WTC11 (cell line): Measurements from ENCODE around the gene IRX4. TPM values are rescaled to one million over a fixed set of nuclear protein-coding genes. Genes with fewer than 3 reads are reported as not detected.

Experiments used
- ATAC-seq: fragments of 200-7000 bp; cut with Tn5 transposase; 2 replicates; pipeline ENCODE4 v1.10.0; 2021; ENCODE audit warnings: mild to moderate bottlenecking, moderate library complexity
- CTCF ChIA-PET: fragments of 300-600 bp; sonication (Branson Sonifier 250); formaldehyde crosslinking; loops from one replicate; lab custom pipeline; 2021; ENCODE audit warnings: antibody characterized with exemption; lab: Charles Lee
- POLR2A ChIA-PET: fragments of 350-600 bp; sonication (Branson Sonifier 250); formaldehyde crosslinking; loops from one replicate; lab custom pipeline; 2021; ENCODE audit warnings: antibody characterized with exemption; lab: Charles Lee
- DNase-seq: peaks from one replicate; pipeline ENCODE4 v3.0.0; 2021; ENCODE audit warnings: low spot score
- H3K27ac Mint-ChIP-seq: 2 replicates; pipeline ENCODE4 v1.8.0; 2021; ENCODE audit warnings: mixed read lengths
- H3K27me3 Mint-ChIP-seq: 2 replicates; pipeline ENCODE4 v1.8.0; 2021; ENCODE audit warnings: low read depth, mild to moderate bottlenecking, moderate library complexity, mixed read lengths
- H3K36me3 Mint-ChIP-seq: 2 replicates; pipeline ENCODE4 v1.8.0; 2021; ENCODE audit warnings: mixed read lengths
- H3K4me1 Mint-ChIP-seq: 2 replicates; pipeline ENCODE4 v1.8.0; 2022; ENCODE audit warnings: mixed read lengths
- H3K4me3 Mint-ChIP-seq: 2 replicates; pipeline ENCODE4 v1.8.0; 2021; ENCODE audit warnings: mild to moderate bottlenecking, moderate library complexity, mixed read lengths
- H3K9me3 Mint-ChIP-seq: 2 replicates; pipeline ENCODE4 v1.8.0; 2021; ENCODE audit warnings: mixed read lengths
- GTF2I ChIP-seq: fragments of 250-450 bp; sonication (Bioruptor Pico); conservative IDR thresholded peaks from 2 replicates; pipeline ENCODE4 v1.4.0; 2021; ENCODE audit warnings: mild to moderate bottlenecking
- JUN ChIP-seq: sonication (generic); formaldehyde crosslinking; IDR thresholded peaks from 2 replicates; pipeline ENCODE4 v1.8.0; 2023; ENCODE audit warnings: mild to moderate bottlenecking, missing genetic modification reagents
- MXD4 ChIP-seq: fragments of 250-450 bp; sonication (Bioruptor Pico); IDR thresholded peaks from 2 replicates; pipeline ENCODE4 v1.8.0; 2021; ENCODE audit warnings: mild to moderate bottlenecking, moderate library complexity, borderline replicate concordance
- NFATC4 ChIP-seq: fragments of 250-450 bp; sonication (Bioruptor Pico); IDR thresholded peaks from 2 replicates; pipeline ENCODE4 v1.9.0; 2021; ENCODE audit warnings: mild to moderate bottlenecking
- NFE2L1 ChIP-seq: sonication (generic); formaldehyde crosslinking; IDR thresholded peaks from 2 replicates; pipeline ENCODE4 v1.8.1; 2023; ENCODE audit warnings: missing genetic modification reagents
- NR1H2 ChIP-seq: sonication (generic); formaldehyde crosslinking; IDR thresholded peaks from 2 replicates; pipeline ENCODE4 v1.9.0; 2021; ENCODE audit warnings: mild to moderate bottlenecking, moderate library complexity, missing genetic modification reagents
- SP1 ChIP-seq: sonication (generic); formaldehyde crosslinking; conservative IDR thresholded peaks from 2 replicates; pipeline ENCODE4 v1.8.1; 2022; ENCODE audit warnings: missing genetic modification reagents
- TEAD4 ChIP-seq: sonication (generic); formaldehyde crosslinking; IDR thresholded peaks from 2 replicates; pipeline ENCODE4 v1.8.0; 2022; ENCODE audit warnings: mild to moderate bottlenecking, missing genetic modification reagents
- ZBTB21 ChIP-seq: sonication (generic); formaldehyde crosslinking; IDR thresholded peaks from 2 replicates; pipeline ENCODE4 v1.8.1; 2023; ENCODE audit warnings: mild to moderate bottlenecking, missing genetic modification reagents, borderline replicate concordance
- ZNF263 ChIP-seq: sonication (generic); formaldehyde crosslinking; IDR thresholded peaks from 2 replicates; pipeline ENCODE4 v1.8.1; 2022; ENCODE audit warnings: low read depth, mild to moderate bottlenecking, moderate library complexity, missing genetic modification reagents
- ZNF396 ChIP-seq: fragments of 250-450 bp; sonication (Bioruptor Pico); IDR thresholded peaks from 2 replicates; pipeline ENCODE4 v1.8.0; 2021; ENCODE audit warnings: mild to moderate bottlenecking, moderate library complexity, borderline replicate concordance
- total RNA-seq: library from RNA; stranded (reverse); gene quantifications from 3 replicates; pipeline ENCODE4 v1.2.3, GENCODE V29; 2021
- TF ChIP-seq, protein P1 (sequence below): sonication (generic); formaldehyde crosslinking; IDR thresholded peaks from 2 replicates; pipeline ENCODE4 v1.8.0; 2023; ENCODE audit warnings: mild to moderate bottlenecking, missing genetic modification reagents
- TF ChIP-seq, protein P2 (sequence below): sonication (generic); formaldehyde crosslinking; IDR thresholded peaks from 2 replicates; pipeline ENCODE4 v1.8.0; 2022; ENCODE audit warnings: mild to moderate bottlenecking, missing genetic modification reagents
- TF ChIP-seq, protein P3 (sequence below): sonication (generic); formaldehyde crosslinking; conservative IDR thresholded peaks from 2 replicates; pipeline ENCODE4 v1.8.1; 2022; ENCODE audit warnings: mild to moderate bottlenecking, missing genetic modification reagents
- TF ChIP-seq, protein P4 (sequence below): sonication (generic); formaldehyde crosslinking; IDR thresholded peaks from 2 replicates; pipeline ENCODE4 v1.8.0; 2023; ENCODE audit warnings: missing genetic modification reagents
- TF ChIP-seq, protein P5 (sequence below): sonication (generic); formaldehyde crosslinking; IDR thresholded peaks from 2 replicates; pipeline ENCODE4 v1.8.1; 2022; ENCODE audit warnings: missing genetic modification reagents, borderline replicate concordance
- TF ChIP-seq, protein P6 (sequence below): fragments of 250-450 bp; sonication (Bioruptor Pico); IDR thresholded peaks from 2 replicates; pipeline ENCODE4 v1.9.0; 2021; ENCODE audit warnings: mild to moderate bottlenecking
- TF ChIP-seq, protein P7 (sequence below): sonication (generic); formaldehyde crosslinking; IDR thresholded peaks from 2 replicates; pipeline ENCODE4 v1.8.0; 2023; ENCODE audit warnings: missing genetic modification reagents, mild to moderate bottlenecking, borderline replicate concordance

The IRX4 gene
- total RNA-seq, 1 experiment from 2014 or later: 9.0 TPM

DNA sequence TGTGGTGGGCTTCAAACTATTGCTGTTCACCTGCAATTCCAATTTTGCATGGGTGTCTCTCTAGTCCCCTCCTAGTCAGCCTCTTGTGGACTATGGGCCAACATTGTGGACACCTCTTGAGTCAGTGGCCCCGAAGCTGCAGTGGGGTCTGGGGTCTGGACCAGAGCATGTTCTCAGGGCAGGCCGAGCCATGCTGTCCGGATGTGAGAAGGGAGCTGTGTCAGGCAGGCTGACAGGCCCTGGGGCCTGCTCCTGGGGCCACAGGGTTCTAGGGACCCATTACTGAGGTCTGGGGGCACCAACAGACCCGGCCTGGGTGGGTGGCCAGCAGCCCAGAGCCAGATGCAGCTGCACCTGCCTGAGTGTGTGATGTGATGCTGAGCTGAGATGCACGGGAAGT lies 16.5 kb upstream of the IRX4 start (continued):
- TF ChIP-seq, protein P1, sequence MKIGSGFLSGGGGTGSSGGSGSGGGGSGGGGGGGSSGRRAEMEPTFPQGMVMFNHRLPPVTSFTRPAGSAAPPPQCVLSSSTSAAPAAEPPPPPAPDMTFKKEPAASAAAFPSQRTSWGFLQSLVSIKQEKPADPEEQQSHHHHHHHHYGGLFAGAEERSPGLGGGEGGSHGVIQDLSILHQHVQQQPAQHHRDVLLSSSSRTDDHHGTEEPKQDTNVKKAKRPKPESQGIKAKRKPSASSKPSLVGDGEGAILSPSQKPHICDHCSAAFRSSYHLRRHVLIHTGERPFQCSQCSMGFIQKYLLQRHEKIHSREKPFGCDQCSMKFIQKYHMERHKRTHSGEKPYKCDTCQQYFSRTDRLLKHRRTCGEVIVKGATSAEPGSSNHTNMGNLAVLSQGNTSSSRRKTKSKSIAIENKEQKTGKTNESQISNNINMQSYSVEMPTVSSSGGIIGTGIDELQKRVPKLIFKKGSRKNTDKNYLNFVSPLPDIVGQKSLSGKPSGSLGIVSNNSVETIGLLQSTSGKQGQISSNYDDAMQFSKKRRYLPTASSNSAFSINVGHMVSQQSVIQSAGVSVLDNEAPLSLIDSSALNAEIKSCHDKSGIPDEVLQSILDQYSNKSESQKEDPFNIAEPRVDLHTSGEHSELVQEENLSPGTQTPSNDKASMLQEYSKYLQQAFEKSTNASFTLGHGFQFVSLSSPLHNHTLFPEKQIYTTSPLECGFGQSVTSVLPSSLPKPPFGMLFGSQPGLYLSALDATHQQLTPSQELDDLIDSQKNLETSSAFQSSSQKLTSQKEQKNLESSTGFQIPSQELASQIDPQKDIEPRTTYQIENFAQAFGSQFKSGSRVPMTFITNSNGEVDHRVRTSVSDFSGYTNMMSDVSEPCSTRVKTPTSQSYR: no peak
- no peak for TF ChIP-seq NFE2L1 (CRISPR knock-in tag)
- TF ChIP-seq, protein P2, sequence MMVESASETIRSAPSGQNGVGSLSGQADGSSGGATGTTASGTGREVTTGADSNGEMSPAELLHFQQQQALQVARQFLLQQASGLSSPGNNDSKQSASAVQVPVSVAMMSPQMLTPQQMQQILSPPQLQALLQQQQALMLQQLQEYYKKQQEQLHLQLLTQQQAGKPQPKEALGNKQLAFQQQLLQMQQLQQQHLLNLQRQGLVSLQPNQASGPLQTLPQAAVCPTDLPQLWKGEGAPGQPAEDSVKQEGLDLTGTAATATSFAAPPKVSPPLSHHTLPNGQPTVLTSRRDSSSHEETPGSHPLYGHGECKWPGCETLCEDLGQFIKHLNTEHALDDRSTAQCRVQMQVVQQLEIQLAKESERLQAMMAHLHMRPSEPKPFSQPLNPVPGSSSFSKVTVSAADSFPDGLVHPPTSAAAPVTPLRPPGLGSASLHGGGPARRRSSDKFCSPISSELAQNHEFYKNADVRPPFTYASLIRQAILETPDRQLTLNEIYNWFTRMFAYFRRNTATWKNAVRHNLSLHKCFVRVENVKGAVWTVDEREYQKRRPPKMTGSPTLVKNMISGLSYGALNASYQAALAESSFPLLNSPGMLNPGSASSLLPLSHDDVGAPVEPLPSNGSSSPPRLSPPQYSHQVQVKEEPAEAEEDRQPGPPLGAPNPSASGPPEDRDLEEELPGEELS: no peak
- TF ChIP-seq ZNF396 (CRISPR knock-in tag): no peak
- no peak for TF ChIP-seq ZNF263 (CRISPR knock-in tag)

DNA sequence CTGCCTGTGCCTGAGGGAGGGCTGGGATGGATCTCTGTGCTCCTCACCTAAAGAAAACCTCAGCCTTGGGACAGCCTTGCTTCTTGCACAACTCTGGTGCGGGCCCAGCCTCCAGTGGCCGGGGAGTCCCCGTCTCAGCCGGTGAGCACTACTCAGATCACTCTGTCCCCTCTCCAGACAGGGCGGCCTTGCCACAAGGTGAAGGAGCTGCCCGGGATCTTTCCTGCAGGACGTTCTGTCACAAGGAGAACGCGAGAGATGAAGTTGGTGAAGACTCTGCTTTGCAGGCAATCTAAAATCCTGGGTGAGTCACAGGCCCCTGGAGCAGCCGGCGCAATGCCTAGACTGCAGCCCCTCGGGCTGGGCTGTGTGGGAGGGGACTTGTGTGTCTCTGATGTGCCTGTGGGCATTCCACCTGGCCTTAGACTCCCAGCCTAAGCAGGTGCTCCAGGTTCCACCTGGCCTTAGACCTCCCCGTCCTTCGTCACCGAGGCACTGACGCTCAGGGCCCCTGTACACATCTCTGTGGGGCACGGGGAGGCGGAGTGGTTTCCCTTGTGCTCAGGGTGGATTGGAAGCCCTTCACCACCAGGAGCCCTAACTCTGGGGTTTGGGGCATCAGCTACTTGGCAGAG lies 15.2 kb upstream of the IRX4 start:
- Mint-ChIP-seq H3K36me3 (no peaks in the 10 kb centered on the region), H3K27ac (no peak overlapping the region), H3K27me3 (peaks cover 14% of the 10 kb centered on the region), H3K4me3 (no peak overlapping the region), H3K9me3 (peaks cover 17% of the 10 kb centered on the region), H3K4me1 (no peaks in the 10 kb centered on the region)
- ATAC-seq (no peak), DNase-seq (no peak)
- CTCF ChIA-PET: no interaction called here
- TF ChIP-seq, protein P3, sequence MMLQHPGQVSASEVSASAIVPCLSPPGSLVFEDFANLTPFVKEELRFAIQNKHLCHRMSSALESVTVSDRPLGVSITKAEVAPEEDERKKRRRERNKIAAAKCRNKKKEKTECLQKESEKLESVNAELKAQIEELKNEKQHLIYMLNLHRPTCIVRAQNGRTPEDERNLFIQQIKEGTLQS (CRISPR knock-in tag): no peak
- TF ChIP-seq, protein P4, sequence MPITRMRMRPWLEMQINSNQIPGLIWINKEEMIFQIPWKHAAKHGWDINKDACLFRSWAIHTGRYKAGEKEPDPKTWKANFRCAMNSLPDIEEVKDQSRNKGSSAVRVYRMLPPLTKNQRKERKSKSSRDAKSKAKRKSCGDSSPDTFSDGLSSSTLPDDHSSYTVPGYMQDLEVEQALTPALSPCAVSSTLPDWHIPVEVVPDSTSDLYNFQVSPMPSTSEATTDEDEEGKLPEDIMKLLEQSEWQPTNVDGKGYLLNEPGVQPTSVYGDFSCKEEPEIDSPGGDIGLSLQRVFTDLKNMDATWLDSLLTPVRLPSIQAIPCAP (CRISPR knock-in tag): no peak
- no peak for TF ChIP-seq NR1H2
- no peak for TF ChIP-seq MXD4 (CRISPR knock-in tag)
- no peak for TF ChIP-seq JUN (CRISPR knock-in tag)
- no peak for TF ChIP-seq ZBTB21
- POLR2A ChIA-PET: no interaction called here

DNA sequence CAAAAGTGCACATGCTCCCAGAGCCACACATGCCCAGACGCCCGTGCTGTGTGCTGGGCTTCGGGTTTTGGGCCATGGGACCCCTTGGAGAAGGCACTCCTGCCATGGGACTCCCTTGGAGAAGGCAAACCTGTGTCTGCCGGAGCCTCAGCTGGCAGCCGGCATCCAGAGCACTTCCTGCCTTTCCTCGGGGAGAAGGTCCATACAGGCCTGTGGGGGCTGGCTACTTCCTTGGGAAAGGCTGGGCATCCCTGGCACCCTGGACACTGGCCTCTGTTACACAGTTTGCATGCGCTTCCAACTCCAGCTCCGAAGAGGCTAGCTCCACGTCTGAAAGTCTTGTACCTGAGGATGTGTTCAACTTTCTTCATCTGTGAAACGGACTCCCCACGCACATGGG lies 14.7 kb upstream of the IRX4 start:
- H3K36me3 Mint-ChIP-seq: no peaks in the 10 kb centered on the region
- ChIA-PET CTCF (no interaction called here), POLR2A (no interaction called here)
- H3K27ac Mint-ChIP-seq: no peak overlapping the region
- no peaks in the 10 kb centered on the region for H3K4me1 Mint-ChIP-seq
- DNase-seq (no peak), ATAC-seq (no peak)
- peaks cover 15% of the 10 kb centered on the region for H3K9me3 Mint-ChIP-seq
- H3K4me3 Mint-ChIP-seq: no peak overlapping the region
- peaks cover 20% of the 10 kb centered on the region for H3K27me3 Mint-ChIP-seq
- no peak for TF ChIP-seq GTF2I (CRISPR knock-in tag)
- TF ChIP-seq, protein P5, sequence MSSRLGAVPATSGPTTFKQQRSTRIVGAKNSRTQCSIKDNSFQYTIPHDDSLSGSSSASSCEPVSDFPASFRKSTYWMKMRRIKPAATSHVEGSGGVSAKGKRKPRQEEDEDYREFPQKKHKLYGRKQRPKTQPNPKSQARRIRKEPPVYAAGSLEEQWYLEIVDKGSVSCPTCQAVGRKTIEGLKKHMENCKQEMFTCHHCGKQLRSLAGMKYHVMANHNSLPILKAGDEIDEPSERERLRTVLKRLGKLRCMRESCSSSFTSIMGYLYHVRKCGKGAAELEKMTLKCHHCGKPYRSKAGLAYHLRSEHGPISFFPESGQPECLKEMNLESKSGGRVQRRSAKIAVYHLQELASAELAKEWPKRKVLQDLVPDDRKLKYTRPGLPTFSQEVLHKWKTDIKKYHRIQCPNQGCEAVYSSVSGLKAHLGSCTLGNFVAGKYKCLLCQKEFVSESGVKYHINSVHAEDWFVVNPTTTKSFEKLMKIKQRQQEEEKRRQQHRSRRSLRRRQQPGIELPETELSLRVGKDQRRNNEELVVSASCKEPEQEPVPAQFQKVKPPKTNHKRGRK (CRISPR knock-in tag): no peak
- TF ChIP-seq, protein P6, sequence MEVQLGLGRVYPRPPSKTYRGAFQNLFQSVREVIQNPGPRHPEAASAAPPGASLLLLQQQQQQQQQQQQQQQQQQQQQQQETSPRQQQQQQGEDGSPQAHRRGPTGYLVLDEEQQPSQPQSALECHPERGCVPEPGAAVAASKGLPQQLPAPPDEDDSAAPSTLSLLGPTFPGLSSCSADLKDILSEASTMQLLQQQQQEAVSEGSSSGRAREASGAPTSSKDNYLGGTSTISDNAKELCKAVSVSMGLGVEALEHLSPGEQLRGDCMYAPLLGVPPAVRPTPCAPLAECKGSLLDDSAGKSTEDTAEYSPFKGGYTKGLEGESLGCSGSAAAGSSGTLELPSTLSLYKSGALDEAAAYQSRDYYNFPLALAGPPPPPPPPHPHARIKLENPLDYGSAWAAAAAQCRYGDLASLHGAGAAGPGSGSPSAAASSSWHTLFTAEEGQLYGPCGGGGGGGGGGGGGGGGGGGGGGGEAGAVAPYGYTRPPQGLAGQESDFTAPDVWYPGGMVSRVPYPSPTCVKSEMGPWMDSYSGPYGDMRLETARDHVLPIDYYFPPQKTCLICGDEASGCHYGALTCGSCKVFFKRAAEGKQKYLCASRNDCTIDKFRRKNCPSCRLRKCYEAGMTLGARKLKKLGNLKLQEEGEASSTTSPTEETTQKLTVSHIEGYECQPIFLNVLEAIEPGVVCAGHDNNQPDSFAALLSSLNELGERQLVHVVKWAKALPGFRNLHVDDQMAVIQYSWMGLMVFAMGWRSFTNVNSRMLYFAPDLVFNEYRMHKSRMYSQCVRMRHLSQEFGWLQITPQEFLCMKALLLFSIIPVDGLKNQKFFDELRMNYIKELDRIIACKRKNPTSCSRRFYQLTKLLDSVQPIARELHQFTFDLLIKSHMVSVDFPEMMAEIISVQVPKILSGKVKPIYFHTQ (CRISPR knock-in tag): no peak
- TF ChIP-seq, protein P7, sequence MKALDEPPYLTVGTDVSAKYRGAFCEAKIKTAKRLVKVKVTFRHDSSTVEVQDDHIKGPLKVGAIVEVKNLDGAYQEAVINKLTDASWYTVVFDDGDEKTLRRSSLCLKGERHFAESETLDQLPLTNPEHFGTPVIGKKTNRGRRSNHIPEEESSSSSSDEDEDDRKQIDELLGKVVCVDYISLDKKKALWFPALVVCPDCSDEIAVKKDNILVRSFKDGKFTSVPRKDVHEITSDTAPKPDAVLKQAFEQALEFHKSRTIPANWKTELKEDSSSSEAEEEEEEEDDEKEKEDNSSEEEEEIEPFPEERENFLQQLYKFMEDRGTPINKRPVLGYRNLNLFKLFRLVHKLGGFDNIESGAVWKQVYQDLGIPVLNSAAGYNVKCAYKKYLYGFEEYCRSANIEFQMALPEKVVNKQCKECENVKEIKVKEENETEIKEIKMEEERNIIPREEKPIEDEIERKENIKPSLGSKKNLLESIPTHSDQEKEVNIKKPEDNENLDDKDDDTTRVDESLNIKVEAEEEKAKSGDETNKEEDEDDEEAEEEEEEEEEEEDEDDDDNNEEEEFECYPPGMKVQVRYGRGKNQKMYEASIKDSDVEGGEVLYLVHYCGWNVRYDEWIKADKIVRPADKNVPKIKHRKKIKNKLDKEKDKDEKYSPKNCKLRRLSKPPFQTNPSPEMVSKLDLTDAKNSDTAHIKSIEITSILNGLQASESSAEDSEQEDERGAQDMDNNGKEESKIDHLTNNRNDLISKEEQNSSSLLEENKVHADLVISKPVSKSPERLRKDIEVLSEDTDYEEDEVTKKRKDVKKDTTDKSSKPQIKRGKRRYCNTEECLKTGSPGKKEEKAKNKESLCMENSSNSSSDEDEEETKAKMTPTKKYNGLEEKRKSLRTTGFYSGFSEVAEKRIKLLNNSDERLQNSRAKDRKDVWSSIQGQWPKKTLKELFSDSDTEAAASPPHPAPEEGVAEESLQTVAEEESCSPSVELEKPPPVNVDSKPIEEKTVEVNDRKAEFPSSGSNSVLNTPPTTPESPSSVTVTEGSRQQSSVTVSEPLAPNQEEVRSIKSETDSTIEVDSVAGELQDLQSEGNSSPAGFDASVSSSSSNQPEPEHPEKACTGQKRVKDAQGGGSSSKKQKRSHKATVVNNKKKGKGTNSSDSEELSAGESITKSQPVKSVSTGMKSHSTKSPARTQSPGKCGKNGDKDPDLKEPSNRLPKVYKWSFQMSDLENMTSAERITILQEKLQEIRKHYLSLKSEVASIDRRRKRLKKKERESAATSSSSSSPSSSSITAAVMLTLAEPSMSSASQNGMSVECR: no peak
- TF ChIP-seq NFATC4: no peak
- no peak for TF ChIP-seq TEAD4 (CRISPR knock-in tag)
- no peak for TF ChIP-seq ZBTB21
- TF ChIP-seq SP1 (CRISPR knock-in tag): no peak
